ENCODE data around the gene FEM1C. TPM values are rescaled to one million over a fixed set of nuclear protein-coding genes. Genes with fewer than 3 reads are reported as not detected.
A peak's percentile ranks its signal among the peaks of the same experiment; 100 is the strongest.

FEM1C gene
- polyA plus RNA-seq, 1 donor from 2014 or later = 2.9 TPM

DNA sequence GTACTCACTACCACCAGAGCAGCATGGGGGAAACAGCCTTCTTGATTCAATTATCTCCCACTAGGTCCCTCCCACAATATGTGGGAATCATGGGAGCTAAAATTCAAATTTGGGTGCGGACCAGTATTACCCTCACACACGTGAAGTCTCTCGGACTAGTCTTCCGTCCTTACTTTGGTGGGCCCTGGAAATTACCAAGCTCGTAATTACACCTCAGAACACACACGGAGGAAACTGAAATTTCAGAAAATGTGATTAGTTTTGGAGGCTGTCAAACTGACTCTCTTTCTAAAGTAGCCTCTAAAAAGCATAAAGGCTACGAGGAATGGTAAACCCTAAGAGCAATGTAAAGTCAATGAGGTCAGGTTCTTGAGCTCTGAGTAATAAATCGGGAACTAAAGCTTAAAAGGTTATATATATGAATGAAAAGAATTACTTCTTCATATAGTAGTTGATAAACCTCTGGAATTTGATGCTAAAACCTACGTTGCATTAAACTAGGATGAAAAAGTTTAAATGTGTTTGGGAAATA is 842 bp upstream of the FEM1C start:
- H3K27ac Mint-ChIP-seq = peak overlapping the region; percentile 66 to 97 (median 93)
- no peaks in the 10 kb centered on the region for H3K27me3 Mint-ChIP-seq
- H3K36me3 Mint-ChIP-seq = no peaks in the 10 kb centered on the region
- H3K4me3 Mint-ChIP-seq = peak overlapping the region; percentile 5 to 98 (median 88)
- peaks cover 0 to 3% (median 1%) of the 10 kb centered on the region in 3 donors for H3K9me3 Mint-ChIP-seq
- H3K4me1 Mint-ChIP-seq = peaks cover 19 to 31% (median 25%) of the 10 kb centered on the region in 3 donors

DNA sequence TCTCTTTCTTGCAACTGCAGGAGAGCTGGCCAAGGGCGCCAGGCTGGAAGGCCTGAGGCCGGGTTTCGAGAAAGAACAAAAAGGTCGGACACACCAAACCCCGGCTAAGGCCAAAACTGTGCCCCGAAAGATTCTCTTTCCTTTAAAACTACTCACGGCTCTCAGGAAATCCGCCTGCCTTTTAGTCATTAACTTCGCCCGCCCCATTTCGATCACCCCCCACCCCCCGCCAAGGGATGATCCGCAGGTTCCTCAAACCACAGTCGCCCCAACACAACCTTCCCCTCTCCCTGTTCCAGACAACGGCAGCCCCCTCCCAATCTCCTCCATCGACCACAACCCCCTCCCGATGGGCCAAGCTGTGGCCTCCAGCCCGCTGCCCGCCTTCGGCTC is 536 bp downstream of the FEM1C start:
- H3K4me1 Mint-ChIP-seq = peaks cover 29 to 40% (median 36%) of the 10 kb centered on the region in 3 donors
- H3K4me3 Mint-ChIP-seq = peak overlapping the region; percentile 81 to 99 (median 96)

DNA sequence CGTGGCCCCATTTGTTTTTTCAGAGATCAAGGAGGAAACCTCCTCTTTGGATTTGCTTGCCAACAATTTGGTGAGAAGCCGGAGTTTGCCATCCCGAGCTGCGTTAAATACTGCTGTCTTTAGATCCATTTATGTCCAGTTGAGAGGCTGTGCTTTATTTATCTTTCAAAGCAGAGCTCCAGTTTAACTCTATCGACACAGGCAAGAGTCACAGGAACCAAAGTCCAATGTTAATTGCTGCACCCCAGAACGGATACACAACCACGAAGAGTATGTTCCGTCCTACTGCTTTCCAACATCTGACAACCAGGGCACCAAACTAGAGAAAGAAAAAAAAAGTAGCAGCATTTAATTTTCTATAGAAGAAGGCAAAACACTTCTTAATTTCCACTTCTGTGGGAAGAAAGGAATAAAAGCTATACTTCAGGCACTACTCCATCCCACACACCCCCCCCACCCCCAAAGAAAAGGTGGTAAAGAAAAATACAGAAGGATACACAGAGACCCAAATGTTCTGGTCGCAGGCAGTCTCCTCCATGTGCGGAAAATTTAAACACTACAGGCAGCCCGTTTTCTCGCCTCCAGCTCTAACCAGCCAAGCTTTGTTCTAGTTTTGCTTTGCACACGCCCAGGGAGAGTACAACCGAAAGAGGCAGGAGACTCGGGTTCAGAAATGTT is 1.1 kb downstream of the FEM1C start:
- no peaks in the 10 kb centered on the region for H3K27me3 Mint-ChIP-seq
- H3K27ac Mint-ChIP-seq = peak overlapping the region; percentile 66 to 97 (median 96)
- peaks cover 0 to 3% (median 1%) of the 10 kb centered on the region in 3 donors for H3K9me3 Mint-ChIP-seq
- peak overlapping the region; percentile 81 to 99 (median 96) for H3K4me3 Mint-ChIP-seq
- peaks cover 5% of the 10 kb centered on the region for H3K36me3 Mint-ChIP-seq
- peaks cover 32 to 46% (median 40%) of the 10 kb centered on the region in 3 donors for H3K4me1 Mint-ChIP-seq

More for the DNA sequence above, 536 bp downstream of the FEM1C start:
- Mint-ChIP-seq H3K36me3 (peaks cover 2% of the 10 kb centered on the region), H3K27me3 (no peaks in the 10 kb centered on the region), H3K27ac (peak overlapping the region; percentile 66 to 97 (median 96)), H3K9me3 (peaks cover 0 to 3% (median 1%) of the 10 kb centered on the region in 3 donors)

DNA sequence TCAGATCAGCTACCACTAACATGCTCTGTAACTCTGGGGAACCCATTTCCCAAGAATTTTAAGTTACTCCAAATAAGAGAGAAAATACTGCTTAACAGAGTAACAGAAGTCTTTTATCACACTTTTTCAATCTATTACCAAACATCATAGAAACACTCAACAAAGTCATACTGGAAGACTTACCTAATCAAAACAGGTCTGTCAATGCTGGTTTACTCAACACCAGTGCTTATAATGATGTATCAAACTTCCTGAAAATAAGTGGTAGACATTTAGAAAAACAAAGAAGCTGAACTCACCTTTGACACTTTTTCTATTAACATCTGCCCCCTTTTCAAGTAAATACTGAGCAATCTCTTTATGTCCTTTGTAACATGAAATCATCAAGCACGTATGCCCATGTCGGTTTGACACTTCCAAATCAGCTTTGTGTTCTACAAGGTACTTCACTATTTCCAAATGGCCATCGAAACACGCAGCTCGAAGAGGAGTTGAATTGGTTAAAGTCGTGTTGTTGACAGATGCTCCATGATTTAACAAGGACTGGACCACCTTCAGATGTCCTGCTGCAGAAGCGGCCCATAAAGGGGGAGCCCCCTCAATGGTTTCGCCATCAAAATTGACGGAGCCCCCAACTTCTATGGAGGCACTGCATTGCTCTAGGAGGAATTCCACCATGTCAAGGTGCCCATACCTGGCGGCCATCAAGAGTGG is 1.8 kb downstream of the FEM1C start:
- Mint-ChIP-seq H3K36me3 (peaks cover 5% of the 10 kb centered on the region), H3K4me1 (peaks cover 34 to 53% (median 47%) of the 10 kb centered on the region in 3 donors), H3K27me3 (no peaks in the 10 kb centered on the region), H3K4me3 (peak overlapping the region; percentile 81 to 99 (median 96)), H3K27ac (peak overlapping the region; percentile 66 to 97 (median 96)), H3K9me3 (peaks cover 0 to 3% (median 1%) of the 10 kb centered on the region in 3 donors)

DNA sequence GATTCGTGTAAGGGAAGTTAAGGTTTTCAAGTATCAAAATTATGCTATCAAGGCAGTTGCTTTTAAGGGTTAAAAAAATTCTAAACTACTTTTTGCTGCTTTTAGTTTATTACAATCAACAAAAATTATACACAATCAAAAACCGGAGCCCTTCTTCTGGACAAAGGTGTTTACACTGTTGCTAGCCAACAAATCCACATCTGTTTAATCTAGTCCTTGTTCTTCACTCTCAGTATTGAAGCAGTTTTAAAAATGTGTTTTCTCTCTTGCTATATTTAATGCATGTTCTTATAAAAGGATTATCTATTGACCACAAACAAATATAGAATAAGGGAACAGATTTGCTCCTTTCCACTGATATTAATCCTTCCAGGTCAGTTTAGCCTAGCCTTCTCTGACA is 2.5 kb downstream of the FEM1C start:
- Mint-ChIP-seq H3K27me3 (no peaks in the 10 kb centered on the region), H3K4me3 (peak overlapping the region; percentile 81 to 99 (median 96)), H3K27ac (peak overlapping the region; percentile 66 to 97 (median 90)), H3K36me3 (peaks cover 7% of the 10 kb centered on the region), H3K9me3 (peaks cover 0 to 3% (median 1%) of the 10 kb centered on the region in 3 donors), H3K4me1 (peaks cover 40 to 60% (median 52%) of the 10 kb centered on the region in 3 donors)

DNA sequence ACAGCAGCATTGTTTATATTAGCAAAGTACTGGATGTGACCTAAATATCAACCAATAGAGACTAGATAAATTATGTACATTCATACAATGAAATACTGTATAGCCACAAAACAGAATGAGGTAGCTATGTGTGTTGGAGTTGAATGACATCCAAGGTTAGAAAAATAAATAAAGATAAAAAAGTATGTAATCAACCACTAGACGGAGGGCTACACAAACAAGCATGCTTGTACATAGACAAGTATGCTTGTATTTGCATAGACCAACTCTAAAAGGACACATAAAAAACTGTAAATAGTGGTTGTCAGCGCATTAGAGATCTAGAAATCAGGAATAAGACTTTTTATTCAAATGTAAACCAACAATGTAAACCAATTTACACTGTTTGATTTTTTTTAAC is 3.0 kb downstream of the FEM1C start:
- H3K27me3 Mint-ChIP-seq = no peaks in the 10 kb centered on the region
- H3K36me3 Mint-ChIP-seq = peaks cover 11% of the 10 kb centered on the region
- H3K4me3 Mint-ChIP-seq = peak overlapping the region; percentile 81 to 99 (median 96)
- H3K27ac Mint-ChIP-seq = peak overlapping the region in 2 of 3 donors; percentile 66 to 90
- H3K4me1 Mint-ChIP-seq = peaks cover 45 to 65% (median 57%) of the 10 kb centered on the region in 3 donors
- H3K9me3 Mint-ChIP-seq = peaks cover 0 to 3% (median 1%) of the 10 kb centered on the region in 3 donors

DNA sequence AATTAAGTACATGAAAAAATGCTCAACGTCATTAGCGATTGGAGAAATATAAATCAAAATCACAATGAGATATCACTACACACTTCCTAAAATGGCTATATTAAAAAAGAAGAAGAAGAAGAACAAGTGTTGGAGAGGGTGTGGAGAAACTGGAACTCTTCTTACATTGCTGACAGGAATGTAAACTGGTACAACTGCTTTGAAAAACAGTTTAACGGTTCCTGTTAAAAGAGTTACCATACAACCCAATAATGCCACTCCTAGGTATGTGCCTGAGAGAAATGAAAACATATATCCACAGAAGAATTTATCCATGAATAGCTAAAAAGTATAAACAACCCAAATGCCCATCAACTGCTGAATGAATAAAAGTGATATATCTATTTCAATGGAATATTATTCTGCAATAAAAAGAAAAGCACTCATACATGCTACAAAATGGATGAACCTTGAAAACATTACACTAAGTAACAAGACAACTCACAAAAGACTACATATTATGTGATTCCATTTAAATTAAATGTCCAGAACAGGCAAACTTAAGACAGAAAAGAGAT is 9.0 kb downstream of the FEM1C start:
- H3K27ac Mint-ChIP-seq = no peak overlapping the region
- peaks cover 0 to 3% (median 0%) of the 10 kb centered on the region in 3 donors for H3K9me3 Mint-ChIP-seq
- peak overlapping the region in 1 of 4 donors; percentile 36 for H3K4me3 Mint-ChIP-seq
- peaks cover 18% of the 10 kb centered on the region for H3K36me3 Mint-ChIP-seq
- H3K27me3 Mint-ChIP-seq = no peaks in the 10 kb centered on the region
- peaks cover 49 to 79% (median 69%) of the 10 kb centered on the region in 3 donors for H3K4me1 Mint-ChIP-seq

DNA sequence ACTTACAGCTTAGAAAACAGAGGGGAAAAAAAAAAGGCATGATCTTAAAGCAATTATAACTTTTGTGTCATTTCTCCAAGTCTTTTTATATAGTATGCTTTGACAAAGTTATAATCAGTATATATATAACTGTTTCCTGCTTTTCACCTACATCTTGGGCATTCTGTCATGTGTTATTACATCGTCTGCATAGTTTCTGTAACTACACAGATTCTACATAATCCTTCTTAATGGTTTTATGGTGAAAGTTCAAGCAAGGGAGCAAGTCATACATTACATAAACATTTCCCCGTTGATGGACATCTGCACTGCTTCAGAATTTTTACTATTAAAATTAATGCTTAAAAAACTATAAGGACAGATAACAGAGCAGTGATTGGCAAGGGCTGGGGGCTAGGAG is 12.1 kb downstream of the FEM1C start:
- Mint-ChIP-seq H3K4me3 (no peak overlapping the region), H3K27me3 (no peaks in the 10 kb centered on the region), H3K9me3 (peaks cover 0 to 3% (median 0%) of the 10 kb centered on the region in 3 donors), H3K36me3 (peaks cover 15% of the 10 kb centered on the region), H3K4me1 (peaks cover 49 to 72% (median 59%) of the 10 kb centered on the region in 3 donors), H3K27ac (no peak overlapping the region)

DNA sequence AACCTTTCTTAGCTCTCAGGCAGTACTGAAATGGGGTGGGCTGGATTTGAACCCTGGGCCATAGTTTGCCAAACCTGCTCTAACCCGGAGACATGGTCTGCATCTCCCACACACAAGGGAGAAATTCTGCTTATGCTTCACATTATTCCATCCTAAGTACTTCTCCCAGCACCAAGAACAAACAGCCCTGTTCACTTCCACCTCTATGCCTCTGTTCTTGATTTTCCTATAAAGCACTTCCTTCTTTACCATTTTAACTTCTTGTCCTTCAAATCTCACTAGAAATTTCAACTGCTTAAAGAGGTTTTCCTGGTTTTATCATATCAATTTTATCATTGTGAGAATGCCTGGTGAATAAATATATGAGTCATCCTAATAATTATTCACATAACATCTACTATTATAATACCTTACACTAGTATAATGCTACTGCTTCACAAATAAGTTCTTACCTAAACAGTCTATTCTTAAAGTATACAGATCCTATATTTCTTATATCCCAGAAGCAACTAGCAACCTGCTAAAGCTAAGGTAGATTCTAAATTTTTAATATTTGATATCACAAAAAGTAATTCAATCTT is 12.7 kb downstream of the FEM1C start:
- H3K36me3 Mint-ChIP-seq = peaks cover 10% of the 10 kb centered on the region
- peaks cover 44 to 66% (median 56%) of the 10 kb centered on the region in 3 donors for H3K4me1 Mint-ChIP-seq
- H3K27me3 Mint-ChIP-seq = no peaks in the 10 kb centered on the region
- H3K9me3 Mint-ChIP-seq = peaks cover 0 to 3% (median 0%) of the 10 kb centered on the region in 3 donors
- H3K27ac Mint-ChIP-seq = peak overlapping the region in 2 of 3 donors; percentile 2 to 6
- H3K4me3 Mint-ChIP-seq = no peak overlapping the region

DNA sequence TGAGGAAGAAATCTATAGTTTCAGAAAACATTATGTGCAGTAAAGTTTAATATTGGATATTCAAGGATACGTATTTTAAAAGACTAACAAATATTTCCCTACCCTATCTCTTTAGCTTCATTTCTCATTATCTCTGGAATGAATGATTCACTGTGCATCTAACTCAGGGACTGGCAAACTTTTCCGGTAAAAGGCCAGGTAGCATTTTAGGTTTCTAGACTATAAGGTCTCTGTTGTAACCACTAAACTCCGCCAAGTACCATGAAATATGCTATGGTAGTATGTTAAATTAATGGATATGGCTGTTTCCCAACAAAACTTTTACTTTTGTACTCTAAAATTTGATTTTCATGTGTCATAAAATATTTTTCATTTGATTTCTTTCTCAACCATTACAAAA is 13.2 kb downstream of the FEM1C start:
- Mint-ChIP-seq H3K27me3 (no peaks in the 10 kb centered on the region), H3K36me3 (peaks cover 6% of the 10 kb centered on the region), H3K4me3 (no peak overlapping the region), H3K9me3 (peaks cover 0 to 3% (median 0%) of the 10 kb centered on the region in 3 donors), H3K27ac (peak overlapping the region in 1 of 3 donors; percentile 2), H3K4me1 (peaks cover 41 to 66% (median 55%) of the 10 kb centered on the region in 3 donors)

DNA sequence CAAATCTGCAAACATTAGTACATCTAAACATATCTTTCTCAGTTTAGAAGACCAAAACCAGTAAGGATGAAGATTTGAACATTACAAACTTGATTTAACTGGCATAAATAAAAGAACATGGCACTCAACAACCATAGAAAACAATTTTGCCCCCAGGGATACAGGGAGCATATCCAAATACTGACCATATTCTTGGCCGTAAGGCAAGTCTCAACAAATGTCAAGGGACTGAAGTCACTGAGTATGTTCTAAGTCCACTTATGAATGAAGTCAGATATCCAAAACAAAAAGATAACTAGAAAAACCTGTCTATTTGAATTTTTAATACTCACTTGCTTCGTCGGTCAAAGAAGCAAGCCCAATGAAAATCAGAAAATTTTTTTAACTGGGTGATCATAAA is 14.1 kb downstream of the FEM1C start:
- Mint-ChIP-seq H3K36me3 (peaks cover 5% of the 10 kb centered on the region), H3K27me3 (no peaks in the 10 kb centered on the region)

DNA sequence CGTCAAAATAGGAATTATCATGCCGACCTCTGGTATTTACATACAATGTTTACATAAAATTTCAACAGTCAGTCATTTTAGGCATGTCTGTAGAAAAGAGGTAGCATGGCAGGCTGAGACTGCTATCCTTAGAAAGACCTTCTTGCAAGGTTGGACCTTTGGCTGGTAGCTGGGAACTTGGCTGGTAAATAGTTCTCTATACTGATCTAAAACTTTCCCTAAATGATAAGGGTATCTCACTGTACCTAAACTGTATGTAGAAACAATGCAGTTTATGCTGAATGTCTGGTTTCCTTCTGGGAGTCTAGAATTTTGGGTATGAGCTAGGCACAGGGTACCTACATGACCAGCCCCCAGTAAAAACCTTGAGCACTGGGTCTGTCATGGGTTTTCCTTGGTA is 18.0 kb downstream of the FEM1C start:
- H3K27ac Mint-ChIP-seq = no peak overlapping the region
- peaks cover 42 to 45% (median 45%) of the 10 kb centered on the region in 3 donors for H3K4me1 Mint-ChIP-seq
- no peaks in the 10 kb centered on the region for H3K9me3 Mint-ChIP-seq
- H3K36me3 Mint-ChIP-seq = peaks cover 3% of the 10 kb centered on the region
- no peak overlapping the region for H3K4me3 Mint-ChIP-seq
- H3K27me3 Mint-ChIP-seq = no peaks in the 10 kb centered on the region

More for the DNA sequence above, 14.1 kb downstream of the FEM1C start:
- Mint-ChIP-seq H3K4me1 (peaks cover 34 to 63% (median 50%) of the 10 kb centered on the region in 3 donors), H3K27ac (no peak overlapping the region), H3K9me3 (peaks cover 0 to 2% (median 0%) of the 10 kb centered on the region in 3 donors), H3K4me3 (no peak overlapping the region)

DNA sequence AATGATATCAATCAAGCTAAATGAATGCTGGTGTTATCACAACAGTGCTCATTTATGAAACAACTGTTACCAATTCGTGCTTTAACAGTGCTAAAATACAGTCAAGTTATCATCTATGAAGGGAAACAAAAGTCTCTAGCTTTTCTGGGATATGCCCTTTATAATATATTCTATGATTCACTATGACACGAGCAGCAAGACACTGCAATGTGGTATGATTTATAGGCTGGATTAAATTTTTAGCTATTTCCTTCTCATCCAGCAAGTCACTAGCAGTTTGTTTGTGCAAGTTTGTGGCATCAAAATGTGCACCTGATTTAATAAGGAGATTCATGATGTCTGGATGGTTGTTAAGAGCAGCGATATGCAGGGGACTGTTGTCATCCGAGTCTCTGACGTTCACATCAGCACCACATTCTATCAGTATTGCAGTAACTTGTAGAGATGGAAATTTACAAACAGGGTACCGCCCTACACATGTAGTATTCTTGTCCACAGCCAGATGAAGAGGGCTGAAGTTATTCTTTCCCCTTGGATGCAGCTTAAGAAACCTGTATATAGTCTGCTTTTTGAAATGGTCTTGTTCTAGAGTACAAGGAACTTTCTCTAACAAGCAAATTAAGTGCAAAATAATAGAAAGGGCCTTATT is 20.3 kb downstream of the FEM1C start:
- no peaks in the 10 kb centered on the region for H3K27me3 Mint-ChIP-seq
- H3K4me3 Mint-ChIP-seq = no peak overlapping the region
- H3K9me3 Mint-ChIP-seq = no peaks in the 10 kb centered on the region
- H3K27ac Mint-ChIP-seq = no peak overlapping the region
- H3K4me1 Mint-ChIP-seq = peaks cover 32 to 34% (median 34%) of the 10 kb centered on the region in 3 donors
- H3K36me3 Mint-ChIP-seq = peaks cover 5% of the 10 kb centered on the region

DNA sequence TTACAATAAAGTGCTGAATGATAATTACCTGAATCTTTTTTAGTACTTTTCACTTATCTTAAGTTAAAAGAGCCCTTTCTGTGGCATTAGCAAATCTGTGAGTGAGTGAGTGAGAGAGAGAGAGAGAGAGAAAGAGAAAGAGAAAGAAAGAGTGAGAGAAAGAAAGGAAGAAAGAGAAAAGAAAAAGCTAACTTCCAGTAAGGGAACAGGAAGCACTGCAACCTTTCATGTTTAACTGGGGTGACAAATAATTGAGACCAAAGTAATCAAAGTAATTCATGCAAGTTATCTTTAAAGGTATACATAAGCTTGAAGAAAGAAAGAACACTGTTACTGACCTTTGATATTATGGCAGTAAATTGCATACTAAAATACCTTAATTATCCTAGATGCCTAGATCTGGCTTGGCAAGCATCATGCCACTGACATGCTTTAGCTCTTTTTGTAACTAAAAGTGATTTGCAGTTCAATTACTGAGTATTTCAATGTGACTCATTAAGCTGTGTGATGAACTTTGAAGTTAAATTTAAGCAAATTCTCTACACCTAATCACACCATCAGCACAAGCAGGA is 21.7 kb downstream of the FEM1C start:
- Mint-ChIP-seq H3K36me3 (peaks cover 3% of the 10 kb centered on the region), H3K4me3 (no peak overlapping the region), H3K27me3 (no peaks in the 10 kb centered on the region), H3K4me1 (peaks cover 20 to 24% (median 21%) of the 10 kb centered on the region in 3 donors), H3K9me3 (no peaks in the 10 kb centered on the region), H3K27ac (peak overlapping the region in 2 of 3 donors; percentile 10 to 88)
